GM18520 (cell line): ENCODE results near the gene DCUN1D1.
A peak's percentile ranks its signal among the peaks of the same experiment; 100 is the strongest.

Source experiments
- ATAC-seq: cut with Tn5 transposase; IDR thresholded peaks from one replicate; pipeline ENCODE4 v1.9.1; 2021; ENCODE audit not compliant: unreplicated experiment

The DCUN1D1 gene

GRCh38 chr3:182980204-182981037 lies at the start of gene DCUN1D1:
TSS of gene DCUN1D1 (minus strand) at chr3:182980538. CDS start at chr3:182980489, 49 bp downstream.
- ATAC-seq: peak; percentile 87

GRCh38 chr3:183028416-183028815 lies 48.1 kb upstream of the DCUN1D1 start:
- ATAC-seq: no peak

GRCh38 chr3:183027276-183027675 lies 46.9 kb upstream of the DCUN1D1 start:
- ATAC-seq: no peak

- ATAC-seq: no peak
These were observed 42.7 kb upstream of the DCUN1D1 start for GRCh38 chr3:183022936-183023516.

DNA sequence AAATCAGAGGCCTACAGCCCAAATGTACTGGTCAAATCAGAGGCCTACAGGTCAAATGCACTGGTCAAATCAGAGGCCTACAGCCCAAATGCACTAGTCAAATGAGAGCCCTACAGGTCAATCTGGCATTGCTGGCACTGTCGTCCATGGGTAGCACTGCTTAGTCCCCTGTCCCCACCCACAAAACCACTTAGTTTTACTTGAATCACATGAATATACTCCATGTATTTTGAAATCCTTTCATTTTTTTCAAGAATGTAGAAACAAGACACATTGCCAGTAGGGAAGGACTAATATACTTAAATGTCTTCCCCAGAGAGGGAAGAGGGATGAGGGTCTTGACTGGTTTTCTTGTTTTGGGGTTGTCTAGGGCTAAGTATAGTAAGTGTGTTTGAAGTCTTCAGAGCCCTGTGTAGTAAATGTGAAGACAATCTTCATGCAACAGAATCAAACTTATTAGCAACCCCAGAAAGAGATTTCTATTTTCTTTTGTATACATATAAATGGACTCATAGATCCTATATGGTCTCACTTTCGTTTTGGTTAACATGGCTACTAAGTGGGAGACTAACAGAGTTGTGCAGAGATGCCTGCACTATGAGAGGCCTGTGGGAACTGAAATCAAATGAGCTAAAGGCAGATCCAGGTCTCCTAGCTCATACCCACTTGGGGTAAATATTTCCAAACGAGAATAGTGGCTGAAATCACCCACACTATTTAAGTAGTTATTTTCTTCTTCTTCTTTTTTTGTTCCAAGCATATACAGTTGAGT lies 38.3 kb upstream of the DCUN1D1 start:
- no peak for ATAC-seq

DNA sequence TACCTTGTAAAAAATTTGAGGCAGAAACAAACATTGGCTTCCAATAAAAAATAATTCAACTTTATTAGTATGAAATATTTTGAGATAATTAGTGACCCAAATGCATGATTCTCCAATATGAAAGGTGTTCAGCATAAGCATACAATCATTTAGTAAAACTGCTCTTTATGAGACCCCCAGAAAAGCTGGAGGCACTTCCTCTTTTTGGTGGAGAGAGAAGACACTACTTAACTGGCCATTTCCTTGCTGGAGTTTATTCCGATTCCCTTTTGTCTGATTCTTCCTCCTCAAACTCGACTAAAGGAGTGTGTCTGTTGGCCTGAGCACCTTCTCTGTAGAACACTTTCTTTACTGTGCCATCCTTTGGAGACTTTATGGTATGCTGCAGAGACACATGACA lies 34.8 kb upstream of the DCUN1D1 start:
- ATAC-seq: no peak

DNA sequence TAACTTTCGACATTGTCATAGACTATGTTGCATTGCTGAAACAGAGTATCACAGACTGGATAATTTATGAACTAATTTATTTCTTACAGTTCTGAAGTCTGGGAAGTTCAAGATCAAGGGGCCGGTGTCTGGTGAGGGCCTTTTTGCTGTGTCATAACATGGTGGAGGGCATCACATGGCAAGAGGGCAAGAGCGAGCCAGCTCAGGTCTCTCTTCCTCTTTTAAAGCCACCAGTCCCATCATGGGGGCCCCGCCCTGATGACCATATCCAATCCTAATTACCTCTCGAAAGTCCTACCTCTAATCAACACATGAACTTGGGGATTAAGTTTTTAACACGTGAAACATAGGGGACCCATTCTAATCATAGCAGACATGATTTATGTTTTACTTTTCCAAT lies 33.5 kb upstream of the DCUN1D1 start:
- no peak for ATAC-seq

DNA sequence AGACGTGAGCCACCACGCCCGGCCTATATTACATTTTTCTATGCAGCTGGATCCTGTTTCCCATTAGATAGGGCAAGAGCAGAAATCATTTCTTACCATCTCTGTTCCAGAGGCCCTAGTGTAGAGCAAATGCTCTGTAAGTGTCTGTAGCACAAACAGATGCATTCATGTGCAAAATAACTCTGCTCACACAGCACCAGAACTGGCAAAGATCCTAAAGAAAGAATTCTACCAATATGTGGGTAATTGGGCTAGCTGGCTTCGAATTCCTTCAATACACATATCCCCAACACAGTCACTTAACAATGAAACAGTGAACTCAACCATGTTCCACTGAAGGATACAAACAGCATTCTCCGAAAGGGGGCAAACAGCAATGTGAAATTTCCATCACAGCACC lies 32.7 kb upstream of the DCUN1D1 start:
- ATAC-seq: no peak

DNA sequence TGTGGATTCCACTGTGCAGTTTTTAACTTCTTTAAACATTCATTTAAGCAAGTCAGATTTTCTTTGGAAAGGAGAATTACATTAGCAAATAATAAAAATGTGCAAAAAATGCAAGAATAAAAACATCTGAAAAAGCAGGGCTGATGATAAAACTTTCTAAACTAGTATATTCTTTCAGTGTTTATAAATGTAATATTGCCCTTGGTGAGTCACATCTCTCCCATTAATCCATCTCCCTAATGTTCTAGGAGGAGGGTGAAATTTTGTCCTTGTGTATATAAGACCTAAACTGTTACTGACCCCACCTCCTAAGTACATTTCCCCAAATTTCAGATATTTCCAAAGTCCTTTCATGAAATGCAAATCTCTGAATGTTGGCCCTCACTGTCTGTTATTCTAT lies 28.5 kb upstream of the DCUN1D1 start:
- ATAC-seq: no peak

DNA sequence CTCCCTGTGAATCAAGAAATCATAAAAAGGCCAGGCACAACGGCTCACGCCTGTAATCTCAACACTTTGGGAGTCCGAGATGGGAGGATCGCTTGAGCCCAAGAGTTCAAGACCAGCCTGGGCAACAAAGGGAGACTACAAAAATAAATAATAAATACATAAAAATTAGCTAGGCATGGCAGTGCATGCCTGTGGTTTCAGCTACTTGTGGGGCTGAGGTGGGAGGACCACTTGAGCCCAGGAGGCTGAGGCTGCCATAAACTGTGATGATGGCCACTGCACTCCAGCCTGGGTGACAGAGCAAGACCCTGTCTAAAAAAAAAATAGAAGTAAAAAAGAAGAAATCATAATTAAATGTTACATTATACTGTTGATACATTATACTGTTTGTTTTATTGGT lies 28.0 kb upstream of the DCUN1D1 start:
- no peak for ATAC-seq

DNA sequence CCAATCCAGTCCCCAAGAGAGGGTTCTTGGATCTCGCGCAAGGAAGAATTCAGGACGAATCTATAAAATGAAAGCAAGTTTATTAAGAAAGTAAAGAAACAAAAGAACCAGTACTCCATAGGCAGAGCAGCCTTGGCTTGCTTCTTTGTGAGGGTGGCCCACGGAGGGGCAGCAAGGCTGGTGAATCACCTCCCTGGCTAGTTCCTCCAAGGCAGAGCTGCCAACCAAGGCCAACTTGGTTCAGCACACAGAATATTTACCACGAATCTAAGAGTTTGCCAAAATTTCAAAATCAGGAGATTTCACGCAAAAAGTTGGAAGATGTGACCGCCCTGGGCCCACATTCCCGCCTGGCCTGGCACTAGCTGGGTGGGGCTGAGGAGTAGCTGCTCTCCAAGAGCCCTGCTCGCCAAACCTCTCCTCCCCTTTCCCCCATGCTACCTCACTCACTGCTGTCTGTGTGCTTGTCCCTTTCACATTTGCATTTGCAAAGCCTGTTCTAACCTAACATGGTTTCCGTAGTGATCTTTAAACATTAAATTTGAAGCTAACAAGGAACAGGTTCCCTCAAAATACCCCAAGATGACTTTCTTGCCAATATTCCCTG lies 26.2 kb upstream of the DCUN1D1 start:
- ATAC-seq: no peak

DNA sequence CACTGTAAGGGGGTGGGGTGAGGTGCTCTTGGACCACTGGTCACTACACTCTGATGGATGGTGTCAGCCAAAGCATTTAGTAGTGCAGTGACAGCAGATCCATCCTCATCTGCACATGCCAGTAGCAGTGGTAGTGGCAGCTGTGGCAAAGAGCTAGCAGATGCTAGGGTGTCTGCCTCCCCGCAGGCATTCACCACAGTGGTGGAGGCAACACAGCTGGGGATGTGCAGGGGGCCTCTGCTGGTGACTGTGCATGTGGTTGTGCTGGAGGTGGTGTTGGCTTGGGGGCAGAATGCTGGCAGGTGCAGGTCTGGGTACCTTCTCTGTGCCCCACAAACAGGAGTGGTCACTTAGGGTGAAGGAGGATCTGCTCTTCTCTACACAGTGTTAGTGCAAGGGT lies 19.4 kb upstream of the DCUN1D1 start:
- no peak for ATAC-seq

DNA sequence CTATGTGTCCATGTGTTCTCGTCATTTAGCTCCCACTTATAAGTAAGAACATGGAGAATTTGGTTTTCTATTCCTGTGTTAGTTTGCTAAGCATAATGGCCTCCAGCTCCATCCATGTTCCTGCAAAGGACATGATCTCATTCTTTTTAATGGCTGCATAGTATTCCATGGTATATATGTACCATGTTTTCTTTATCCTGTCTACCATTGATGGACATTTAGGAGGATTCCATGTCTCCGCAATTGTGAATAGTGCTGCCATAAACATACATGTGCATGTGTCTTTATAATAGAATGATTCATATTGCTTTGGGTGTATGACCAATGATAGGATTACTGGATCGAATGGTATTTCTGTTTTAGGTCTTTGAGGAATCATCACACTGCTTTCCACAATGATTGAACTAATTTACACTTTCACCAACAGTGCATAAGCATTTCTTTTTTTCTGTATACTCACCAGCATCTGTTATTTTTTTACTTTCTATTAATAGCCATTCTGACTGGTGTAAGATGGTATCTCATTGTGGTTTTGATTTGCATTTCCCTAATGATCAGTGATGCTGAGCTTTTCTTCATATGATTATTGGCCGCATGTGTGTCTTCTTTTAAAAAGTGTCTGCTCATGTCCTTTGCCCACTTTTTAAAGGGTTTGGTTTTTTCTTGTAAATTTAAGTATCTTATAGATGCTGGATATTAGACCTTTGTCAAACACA lies 13.3 kb upstream of the DCUN1D1 start:
- ATAC-seq: peak; percentile 49

- no peak for ATAC-seq
These were observed 9.2 kb upstream of the DCUN1D1 start for GRCh38 chr3:182989566-182989965.

- no peak for ATAC-seq
These were observed 5.7 kb upstream of the DCUN1D1 start for GRCh38 chr3:182986021-182986420.

GRCh38 chr3:182983876-182984275 lies 3.5 kb upstream of the DCUN1D1 start:
- ATAC-seq: no peak

GRCh38 chr3:182981038-182981380 lies 671 bp upstream of the DCUN1D1 start:
- ATAC-seq: no peak

GRCh38 chr3:182979674-182980191 lies 605 bp downstream of the DCUN1D1 start:
- ATAC-seq: no peak

GRCh38 chr3:182979103-182979673 lies 1.1 kb downstream of the DCUN1D1 start:
- ATAC-seq: no peak

GRCh38 chr3:182978387-182978786 lies 2.0 kb downstream of the DCUN1D1 start:
- ATAC-seq: no peak
